Vagina (tissue), 2 donors: ENCODE data around the gene LDLRAD4.

Source experiments
- CTCF ChIP-seq, 3 experiments: fragments of 450-650 bp in 2 of 3; fragments of 200-600 bp in 1 of 3; sonication (generic) in 1 of 3; IDR thresholded peaks; one replicate each; pipeline ENCODE4 v1.5.1; 2017 to 2019; ENCODE audit warnings: antibody characterized with exemption in 3 of 3, mild to moderate bottlenecking in 2 of 3, moderate library complexity in 2 of 3
- POLR2AphosphoS5 ChIP-seq, 2 donors: sonication (generic); formaldehyde crosslinking; IDR thresholded peaks; one replicate each; pipeline ENCODE4 v1.9.0; 2017; ENCODE audit warnings: antibody characterized with exemption in 2 of 2, mild to moderate bottlenecking in 2 of 2, low read depth in 1 of 2; ENCODE audit not compliant: insufficient read depth in 1 of 2

GRCh38 chr18:13362607-13363006 is 144.0 kb downstream of the LDLRAD4 start:
- no peak for TF ChIP-seq POLR2AphosphoS5 (IDR thresholded peaks at IDR 0.05; ENCODE audit: insufficient read depth in 1 of 2, low read depth in 1 of 2)
- TF ChIP-seq CTCF (IDR thresholded peaks at IDR 0.05): no peak
